ENCODE results near the gene FHL3. TPM values are rescaled to one million over a fixed set of nuclear protein-coding genes. Genes with fewer than 3 reads are reported as not detected.
A peak's percentile ranks its signal among the peaks of the same experiment; 100 is the strongest.
"Not testable (repeated sequence)": the region's sequence is repeated elsewhere in the genome, so short reads cannot be mapped to it uniquely, and the experiment has no call there.

The FHL3 gene
- total RNA-seq, 2 experiments from 2014 or later: 26.6 to 26.7 TPM

GRCh38 chr1:37987679-37988078 lies 17.6 kb downstream of the FHL3 start:
- no peak for TF ChIP-seq CTCF (IDR thresholded peaks at IDR 0.05)
- POLR2A ChIA-PET: interaction anchor here (0.7 to 1.0 kb wide), 3 partner anchors 16 to 41 kb away, joined by 3 read pairs; partner anchors contain the start of gene INPP5B
- CTCF ChIA-PET: interaction anchor here (1.0 kb wide), 1 partner anchor 69 kb away, joined by 3 read pairs; no protein-coding TSS in a partner anchor
- ATAC-seq (no peak), DNase-seq (no peak)
- H3K27me3 Mint-ChIP-seq: no peaks in the 10 kb centered on the region
- peak overlapping the region; percentile 68 for H3K27ac Mint-ChIP-seq
- H3K4me1 Mint-ChIP-seq (ENCODE audit: low read depth): peaks cover 16% of the 10 kb centered on the region
- intact Hi-C loops (cut with micrococcal nuclease): no loop called here
- no peaks in the 10 kb centered on the region for H3K9me3 Mint-ChIP-seq
- H3K36me3 Mint-ChIP-seq (ENCODE audit: low read depth): peaks cover 37% of the 10 kb centered on the region
- peak overlapping the region; percentile 92 for H3K4me3 Mint-ChIP-seq

GRCh38 chr1:37983546-37983945 lies 21.8 kb downstream of the FHL3 start:
- no peak overlapping the region for H3K27ac Mint-ChIP-seq
- ChIA-PET POLR2A (no interaction called here), CTCF (no interaction called here)
- H3K9me3 Mint-ChIP-seq: no peaks in the 10 kb centered on the region
- H3K4me3 Mint-ChIP-seq: no peak overlapping the region
- peaks cover 65% of the 10 kb centered on the region for H3K36me3 Mint-ChIP-seq (ENCODE audit: low read depth)
- H3K4me1 Mint-ChIP-seq (ENCODE audit: low read depth): peaks cover 11% of the 10 kb centered on the region
- no peaks in the 10 kb centered on the region for H3K27me3 Mint-ChIP-seq
- no peak for DNase-seq
- ATAC-seq: no peak
- intact Hi-C loops (cut with micrococcal nuclease): no loop called here
- no peak for TF ChIP-seq CTCF (IDR thresholded peaks at IDR 0.05)

- intact Hi-C loops (cut with micrococcal nuclease): no loop called here
- peaks cover 2% of the 10 kb centered on the region for H3K4me1 Mint-ChIP-seq (ENCODE audit: low read depth)
- DNase-seq: no peak
- H3K27ac Mint-ChIP-seq: no peak overlapping the region
- ChIA-PET CTCF (no interaction called here), POLR2A (interaction anchor here (0.9 kb wide), 1 partner anchor 11 kb away, joined by 4 read pairs; the partner anchor contains the start of gene SF3A3)
- TF ChIP-seq CTCF (IDR thresholded peaks at IDR 0.05): no peak
- no peaks in the 10 kb centered on the region for H3K27me3 Mint-ChIP-seq
- ATAC-seq: no peak
- H3K36me3 Mint-ChIP-seq (ENCODE audit: low read depth): peaks cover 67% of the 10 kb centered on the region
- peaks cover 3% of the 10 kb centered on the region for H3K9me3 Mint-ChIP-seq
- H3K4me3 Mint-ChIP-seq: no peak overlapping the region
Observed at GRCh38 chr1:37978541-37978940, 26.8 kb downstream of the FHL3 start.

- Mint-ChIP-seq H3K36me3 (ENCODE audit: low read depth) (peaks cover 74% of the 10 kb centered on the region), H3K4me1 (ENCODE audit: low read depth) (peaks cover 18% of the 10 kb centered on the region)
- ATAC-seq; H3K27ac Mint-ChIP-seq; H3K27me3 Mint-ChIP-seq; DNase-seq; H3K4me3 Mint-ChIP-seq; intact Hi-C loops (cut with micrococcal nuclease); H3K9me3 Mint-ChIP-seq: not testable (repeated sequence)
- ChIA-PET POLR2A (interaction anchor here (0.6 to 1.5 kb wide), 2 partner anchors 15 to 50 kb away, joined by 3 to 4 read pairs; partner anchors contain the start of gene SF3A3), CTCF (interaction anchor here (0.9 kb wide), 1 partner anchor 15 kb away, joined by 3 read pairs; the partner anchor contains the start of gene SF3A3)
- peak; percentile 53 for TF ChIP-seq CTCF (IDR thresholded peaks at IDR 0.05)
Observed at GRCh38 chr1:37975083-37975482, 30.2 kb downstream of the FHL3 start.

- H3K27ac Mint-ChIP-seq: no peak overlapping the region
Observed at GRCh38 chr1:37974567-37974966, 30.7 kb downstream of the FHL3 start.

DNA sequence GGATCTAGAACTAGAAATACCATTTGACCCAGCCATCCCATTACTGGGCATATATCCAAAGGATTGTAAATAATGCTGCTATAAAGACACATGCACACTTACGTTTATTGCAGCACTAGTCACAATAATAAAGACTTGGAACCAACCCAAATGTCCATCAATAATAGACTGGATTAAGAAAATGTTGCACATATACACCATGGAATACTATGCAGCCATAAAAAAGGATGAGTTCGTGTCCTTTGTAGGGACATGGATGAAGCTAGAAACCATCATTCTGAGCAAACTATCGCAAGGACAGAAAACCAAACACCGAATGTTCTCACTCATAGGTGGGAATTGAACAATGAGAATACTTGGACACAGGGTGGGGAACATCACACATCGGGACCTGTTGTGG lies 31.6 kb downstream of the FHL3 start:
- intact Hi-C loops (cut with micrococcal nuclease); ATAC-seq; H3K4me3 Mint-ChIP-seq; DNase-seq; POLR2A ChIA-PET; H3K27ac Mint-ChIP-seq; H3K27me3 Mint-ChIP-seq; H3K9me3 Mint-ChIP-seq; CTCF ChIA-PET: not testable (repeated sequence)
- Mint-ChIP-seq H3K4me1 (ENCODE audit: low read depth) (peaks cover 18% of the 10 kb centered on the region), H3K36me3 (ENCODE audit: low read depth) (peaks cover 62% of the 10 kb centered on the region)

More at GRCh38 chr1:37974567-37974966, 30.7 kb downstream of the FHL3 start:
- ATAC-seq (no peak), DNase-seq (no peak)
- CTCF ChIA-PET: no interaction called here
- Mint-ChIP-seq H3K27me3 (no peaks in the 10 kb centered on the region), H3K36me3 (ENCODE audit: low read depth) (peaks cover 69% of the 10 kb centered on the region), H3K9me3 (peaks cover 3% of the 10 kb centered on the region), H3K4me3 (no peak overlapping the region), H3K4me1 (ENCODE audit: low read depth) (peaks cover 18% of the 10 kb centered on the region)
- intact Hi-C loops (cut with micrococcal nuclease): no loop called here
- POLR2A ChIA-PET: no interaction called here
- TF ChIP-seq CTCF (IDR thresholded peaks at IDR 0.05): no peak
